Thyroid gland (tissue), 4 donors: ENCODE data around the gene PRLR.

Source experiments
- CTCF ChIP-seq, 6 experiments: fragments of 200-600 bp in 3 of 6; fragments of 450-650 bp in 3 of 6; sonication (generic) in 3 of 6; IDR thresholded peaks; one replicate each; pipeline ENCODE4 v1.5.1; 2016 to 2019; ENCODE audit warnings: antibody characterized with exemption in 6 of 6, mild to moderate bottlenecking in 2 of 6, inconsistent platforms in 1 of 6, moderate library complexity in 1 of 6
- POLR2A ChIP-seq, 2 donors: fragments of 450-650 bp; IDR thresholded peaks; one replicate each; pipeline ENCODE4 v1.6.1; 2017; ENCODE audit warnings: antibody characterized with exemption in 2 of 2, mild to moderate bottlenecking in 2 of 2, moderate library complexity in 1 of 2

- TF ChIP-seq CTCF (IDR thresholded peaks at IDR 0.05), result no peak
- no peak for TF ChIP-seq POLR2A (IDR thresholded peaks at IDR 0.05)
Measured at GRCh38 chr5:35114698-35115097, 115.6 kb downstream of the PRLR start.
